Measurements from ENCODE around the gene PLCB4.

DNA sequence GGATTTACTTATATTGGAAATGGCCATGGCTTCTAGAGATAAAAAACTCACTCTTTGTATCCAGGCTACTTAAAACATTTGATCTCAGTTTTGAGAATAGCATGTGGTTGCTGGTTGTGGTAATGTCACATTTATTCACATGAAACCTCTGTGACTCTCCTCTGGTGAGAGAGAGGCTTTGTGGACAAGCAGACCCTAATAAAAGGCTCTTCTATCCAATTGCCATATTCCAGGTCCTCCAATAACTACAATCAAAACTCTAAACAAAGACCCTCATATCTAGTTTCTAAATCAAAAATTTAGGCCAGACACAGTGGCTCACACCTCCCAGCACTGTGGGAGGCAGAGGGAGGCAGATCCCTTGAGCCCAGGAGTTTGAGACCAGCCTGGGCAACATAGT lies 269.2 kb downstream of the PLCB4 start:
- TF ChIP-seq, protein P1, sequence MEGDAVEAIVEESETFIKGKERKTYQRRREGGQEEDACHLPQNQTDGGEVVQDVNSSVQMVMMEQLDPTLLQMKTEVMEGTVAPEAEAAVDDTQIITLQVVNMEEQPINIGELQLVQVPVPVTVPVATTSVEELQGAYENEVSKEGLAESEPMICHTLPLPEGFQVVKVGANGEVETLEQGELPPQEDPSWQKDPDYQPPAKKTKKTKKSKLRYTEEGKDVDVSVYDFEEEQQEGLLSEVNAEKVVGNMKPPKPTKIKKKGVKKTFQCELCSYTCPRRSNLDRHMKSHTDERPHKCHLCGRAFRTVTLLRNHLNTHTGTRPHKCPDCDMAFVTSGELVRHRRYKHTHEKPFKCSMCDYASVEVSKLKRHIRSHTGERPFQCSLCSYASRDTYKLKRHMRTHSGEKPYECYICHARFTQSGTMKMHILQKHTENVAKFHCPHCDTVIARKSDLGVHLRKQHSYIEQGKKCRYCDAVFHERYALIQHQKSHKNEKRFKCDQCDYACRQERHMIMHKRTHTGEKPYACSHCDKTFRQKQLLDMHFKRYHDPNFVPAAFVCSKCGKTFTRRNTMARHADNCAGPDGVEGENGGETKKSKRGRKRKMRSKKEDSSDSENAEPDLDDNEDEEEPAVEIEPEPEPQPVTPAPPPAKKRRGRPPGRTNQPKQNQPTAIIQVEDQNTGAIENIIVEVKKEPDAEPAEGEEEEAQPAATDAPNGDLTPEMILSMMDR (IDR thresholded peaks at IDR 0.05): no peak
- TF ChIP-seq, protein P2, sequence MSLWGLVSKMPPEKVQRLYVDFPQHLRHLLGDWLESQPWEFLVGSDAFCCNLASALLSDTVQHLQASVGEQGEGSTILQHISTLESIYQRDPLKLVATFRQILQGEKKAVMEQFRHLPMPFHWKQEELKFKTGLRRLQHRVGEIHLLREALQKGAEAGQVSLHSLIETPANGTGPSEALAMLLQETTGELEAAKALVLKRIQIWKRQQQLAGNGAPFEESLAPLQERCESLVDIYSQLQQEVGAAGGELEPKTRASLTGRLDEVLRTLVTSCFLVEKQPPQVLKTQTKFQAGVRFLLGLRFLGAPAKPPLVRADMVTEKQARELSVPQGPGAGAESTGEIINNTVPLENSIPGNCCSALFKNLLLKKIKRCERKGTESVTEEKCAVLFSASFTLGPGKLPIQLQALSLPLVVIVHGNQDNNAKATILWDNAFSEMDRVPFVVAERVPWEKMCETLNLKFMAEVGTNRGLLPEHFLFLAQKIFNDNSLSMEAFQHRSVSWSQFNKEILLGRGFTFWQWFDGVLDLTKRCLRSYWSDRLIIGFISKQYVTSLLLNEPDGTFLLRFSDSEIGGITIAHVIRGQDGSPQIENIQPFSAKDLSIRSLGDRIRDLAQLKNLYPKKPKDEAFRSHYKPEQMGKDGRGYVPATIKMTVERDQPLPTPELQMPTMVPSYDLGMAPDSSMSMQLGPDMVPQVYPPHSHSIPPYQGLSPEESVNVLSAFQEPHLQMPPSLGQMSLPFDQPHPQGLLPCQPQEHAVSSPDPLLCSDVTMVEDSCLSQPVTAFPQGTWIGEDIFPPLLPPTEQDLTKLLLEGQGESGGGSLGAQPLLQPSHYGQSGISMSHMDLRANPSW (CRISPR knock-in tag; conservative IDR thresholded peaks at IDR 0.05; ENCODE audit: low read depth): no peak
- TF ChIP-seq ZNF232 (CRISPR knock-in tag; IDR thresholded peaks at IDR 0.05) (no peak), SMAD3 (CRISPR knock-in tag; IDR thresholded peaks at IDR 0.05; ENCODE audit: borderline replicate concordance) (no peak), ZNF396 (CRISPR knock-in tag; IDR thresholded peaks at IDR 0.05; ENCODE audit: borderline replicate concordance) (no peak), SMAD4 (CRISPR knock-in tag; IDR thresholded peaks at IDR 0.05) (no peak), PRRX2 (CRISPR knock-in tag; IDR thresholded peaks at IDR 0.05) (no peak), TCF7 (CRISPR knock-in tag; IDR thresholded peaks at IDR 0.05; ENCODE audit: low read depth) (no peak), ELF4 (CRISPR knock-in tag; IDR thresholded peaks at IDR 0.05; ENCODE audit: low read depth) (no peak)
- TF ChIP-seq, protein P3, sequence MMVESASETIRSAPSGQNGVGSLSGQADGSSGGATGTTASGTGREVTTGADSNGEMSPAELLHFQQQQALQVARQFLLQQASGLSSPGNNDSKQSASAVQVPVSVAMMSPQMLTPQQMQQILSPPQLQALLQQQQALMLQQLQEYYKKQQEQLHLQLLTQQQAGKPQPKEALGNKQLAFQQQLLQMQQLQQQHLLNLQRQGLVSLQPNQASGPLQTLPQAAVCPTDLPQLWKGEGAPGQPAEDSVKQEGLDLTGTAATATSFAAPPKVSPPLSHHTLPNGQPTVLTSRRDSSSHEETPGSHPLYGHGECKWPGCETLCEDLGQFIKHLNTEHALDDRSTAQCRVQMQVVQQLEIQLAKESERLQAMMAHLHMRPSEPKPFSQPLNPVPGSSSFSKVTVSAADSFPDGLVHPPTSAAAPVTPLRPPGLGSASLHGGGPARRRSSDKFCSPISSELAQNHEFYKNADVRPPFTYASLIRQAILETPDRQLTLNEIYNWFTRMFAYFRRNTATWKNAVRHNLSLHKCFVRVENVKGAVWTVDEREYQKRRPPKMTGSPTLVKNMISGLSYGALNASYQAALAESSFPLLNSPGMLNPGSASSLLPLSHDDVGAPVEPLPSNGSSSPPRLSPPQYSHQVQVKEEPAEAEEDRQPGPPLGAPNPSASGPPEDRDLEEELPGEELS (CRISPR knock-in tag; IDR thresholded peaks at IDR 0.05): no peak
- TF ChIP-seq, protein P4, sequence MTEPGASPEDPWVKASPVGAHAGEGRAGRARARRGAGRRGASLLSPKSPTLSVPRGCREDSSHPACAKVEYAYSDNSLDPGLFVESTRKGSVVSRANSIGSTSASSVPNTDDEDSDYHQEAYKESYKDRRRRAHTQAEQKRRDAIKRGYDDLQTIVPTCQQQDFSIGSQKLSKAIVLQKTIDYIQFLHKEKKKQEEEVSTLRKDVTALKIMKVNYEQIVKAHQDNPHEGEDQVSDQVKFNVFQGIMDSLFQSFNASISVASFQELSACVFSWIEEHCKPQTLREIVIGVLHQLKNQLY (CRISPR knock-in tag; IDR thresholded peaks at IDR 0.05): no peak

Measured in WTC11 (cell line).